ENCODE measurements around the gene SKIDA1. TPM values are rescaled to one million over a fixed set of nuclear protein-coding genes. Genes with fewer than 3 reads are reported as not detected.

Gene SKIDA1
- total RNA-seq, 1 donor from 2014 or later, result 7.8 TPM

- peaks cover 3% of the 10 kb centered on the region for H3K4me1 ChIP-seq (ENCODE audit: insufficient read depth, low read length)
- H3K36me3 ChIP-seq (ENCODE audit: insufficient read depth, low read length), result no peaks in the 10 kb centered on the region
- H3K9me3 ChIP-seq (ENCODE audit: insufficient read depth, low read depth, low read length), result no peaks in the 10 kb centered on the region
- no peak overlapping the region for H3K27ac ChIP-seq (ENCODE audit: low read depth, low read length)
- no peak for TF ChIP-seq CTCF (IDR thresholded peaks at IDR 0.05; ENCODE audit: insufficient read depth, low read depth, low read length)
- no peak for TF ChIP-seq EZH2 (IDR thresholded peaks at IDR 0.05; ENCODE audit: insufficient read depth, low read length)
- H3K79me2 ChIP-seq (ENCODE audit: insufficient read depth, low read length), result no peaks in the 10 kb centered on the region
- Mint-ChIP-seq H3K4me3 (ENCODE audit: unreplicated experiment) (peak overlapping the region; percentile 85), H3K4me1 (ENCODE audit: low read depth, unreplicated experiment) (peaks cover 36% of the 10 kb centered on the region), H3K36me3 (ENCODE audit: low read depth, unreplicated experiment) (peaks cover 4% of the 10 kb centered on the region), H3K9me3 (ENCODE audit: unreplicated experiment) (no peaks in the 10 kb centered on the region), H3K27me3 (ENCODE audit: low read depth, unreplicated experiment) (peaks cover 5% of the 10 kb centered on the region), H3K27ac (ENCODE audit: unreplicated experiment) (peak overlapping the region; percentile 81)
- H2AFZ ChIP-seq (ENCODE audit: low read depth, low read length), result peak overlapping the region; percentile 82
- peak overlapping the region; percentile 84 for H3K4me3 ChIP-seq (ENCODE audit: insufficient read depth, low read depth, low read length)
- no peaks in the 10 kb centered on the region for H4K20me1 ChIP-seq (ENCODE audit: insufficient read depth, low read length)
- H3K27me3 ChIP-seq (ENCODE audit: insufficient read depth, low read length), result peaks cover 3% of the 10 kb centered on the region
- DNase-seq (ENCODE audit: low read depth) (peak; percentile 63), FAIRE-seq (peak; percentile 26)
- H3K9ac ChIP-seq (ENCODE audit: low read length), result peak overlapping the region; percentile 81
- peak overlapping the region; percentile 97 for H3K4me2 ChIP-seq (ENCODE audit: low read length)
Observed at GRCh38 chr10:21497177-21497807, 28.2 kb downstream of the SKIDA1 start.

GRCh38 chr10:21496343-21497176, 28.9 kb downstream of the SKIDA1 start:
- peak overlapping the region; percentile 82 for H2AFZ ChIP-seq (ENCODE audit: low read depth, low read length)
- no peaks in the 10 kb centered on the region for H3K36me3 ChIP-seq (ENCODE audit: insufficient read depth, low read length)
- H4K20me1 ChIP-seq (ENCODE audit: insufficient read depth, low read length), result no peaks in the 10 kb centered on the region
- no peak for FAIRE-seq
- no peaks in the 10 kb centered on the region for H3K9me3 ChIP-seq (ENCODE audit: insufficient read depth, low read depth, low read length)
- Mint-ChIP-seq H3K4me3 (ENCODE audit: unreplicated experiment) (peak overlapping the region; percentile 85), H3K27ac (ENCODE audit: unreplicated experiment) (no peak overlapping the region), H3K9me3 (ENCODE audit: unreplicated experiment) (no peaks in the 10 kb centered on the region), H3K36me3 (ENCODE audit: low read depth, unreplicated experiment) (peaks cover 4% of the 10 kb centered on the region), H3K27me3 (ENCODE audit: low read depth, unreplicated experiment) (peaks cover 5% of the 10 kb centered on the region), H3K4me1 (ENCODE audit: low read depth, unreplicated experiment) (peaks cover 30% of the 10 kb centered on the region)
- peak overlapping the region; percentile 97 for H3K4me2 ChIP-seq (ENCODE audit: low read length)
- peak overlapping the region; percentile 84 for H3K4me3 ChIP-seq (ENCODE audit: insufficient read depth, low read depth, low read length)
- peaks cover 3% of the 10 kb centered on the region for H3K27me3 ChIP-seq (ENCODE audit: insufficient read depth, low read length)
- DNase-seq (ENCODE audit: low read depth), result no peak
- peaks cover 3% of the 10 kb centered on the region for H3K4me1 ChIP-seq (ENCODE audit: insufficient read depth, low read length)
- peak overlapping the region; percentile 52 for H3K27ac ChIP-seq (ENCODE audit: low read depth, low read length)
- TF ChIP-seq CTCF (IDR thresholded peaks at IDR 0.05; ENCODE audit: insufficient read depth, low read depth, low read length) (no peak), EZH2 (IDR thresholded peaks at IDR 0.05; ENCODE audit: insufficient read depth, low read length) (no peak)
- H3K9ac ChIP-seq (ENCODE audit: low read length), result peak overlapping the region; percentile 81
- no peaks in the 10 kb centered on the region for H3K79me2 ChIP-seq (ENCODE audit: insufficient read depth, low read length)

Data from astrocyte (in vitro differentiated cells and primary cell).